IMR-90 (cell line): Measurements from ENCODE around the gene ANKRD45. TPM values are rescaled to one million over a fixed set of nuclear protein-coding genes. Genes with fewer than 3 reads are reported as not detected.

ENCODE experiments used
- ATAC-seq: fragments of 200-7000 bp; cut with Tn5 transposase; 2 replicates; pipeline ENCODE4 v1.9.1; 2020; ENCODE audit warnings: low read depth, mild to moderate bottlenecking, moderate library complexity
- BruUV-seq: library from RNA; stranded (reverse); fragments of 400-500 nt; replicated peaks from 2 replicates; lab custom pipeline; 2021; lab: Mats Ljungman, UMichigan
- CTCF ChIA-PET: fragments of 300-600 bp; formaldehyde crosslinking; extraction: SDS; loops from one replicate; lab custom pipeline; 2021; ENCODE audit warnings: antibody characterized with exemption; lab: Yijun Ruan, JAX
- POLR2A ChIA-PET: fragments of 300-600 bp; sonication (Branson Sonifier 250); formaldehyde crosslinking; loops from one replicate; lab custom pipeline; 2022; ENCODE audit warnings: antibody characterized with exemption; ENCODE audit not compliant: unreplicated experiment; lab: Charles Lee
- DNase-seq: peaks from one replicate; pipeline ENCODE4 v3.0.0; 2013
- H2AFZ ChIP-seq: replicated peaks from 2 replicates; pipeline ENCODE3; 2013; ENCODE audit warnings: low read length, mild to moderate bottlenecking; ENCODE audit not compliant: poor library complexity
- H2AK5ac ChIP-seq: 2 replicates; pipeline ENCODE4 v1.6.1; 2013; ENCODE audit warnings: low read depth, low read length, inconsistent platforms
- H2AK9ac ChIP-seq: replicated peaks from 2 replicates; pipeline ENCODE3; 2013; ENCODE audit warnings: mild to moderate bottlenecking, low read depth, low read length, moderate library complexity; ENCODE audit not compliant: poor library complexity
- H2BK120ac ChIP-seq: 2 replicates; pipeline ENCODE4 v1.6.1; 2013; ENCODE audit warnings: low read depth, low read length, inconsistent platforms
- H2BK15ac ChIP-seq: 3 replicates; pipeline ENCODE4 v1.6.1; 2013; ENCODE audit warnings: low read depth, low read length, inconsistent platforms
- H2BK20ac ChIP-seq: 2 replicates; pipeline ENCODE4 v1.6.1; 2013; ENCODE audit warnings: low read depth, mild to moderate bottlenecking, inconsistent platforms, low read length, moderate library complexity
- H2BK5ac ChIP-seq: 2 replicates; pipeline ENCODE4 v1.6.1; 2013; ENCODE audit warnings: mild to moderate bottlenecking, low read depth, low read length, inconsistent platforms; ENCODE audit not compliant: poor library complexity, severe bottlenecking
- H3K14ac ChIP-seq: replicated peaks from 2 replicates; pipeline ENCODE4 v1.6.1; 2013; ENCODE audit warnings: low read depth, low read length, inconsistent platforms
- H3K18ac ChIP-seq: 2 replicates; pipeline ENCODE4 v1.6.1; 2013; ENCODE audit warnings: low read depth, low read length, control low read depth
- H3K23ac ChIP-seq: 2 replicates; pipeline ENCODE4 v1.6.1; 2013; ENCODE audit warnings: low read depth, low read length, inconsistent platforms
- H3K27ac ChIP-seq: 2 replicates; pipeline ENCODE4 v1.5.1; 2013; ENCODE audit warnings: mild to moderate bottlenecking, control low read depth, low read length; ENCODE audit not compliant: insufficient read depth
- H3K27me3 ChIP-seq: 2 replicates; pipeline ENCODE4 v1.6.1; 2013; ENCODE audit warnings: low read length; ENCODE audit not compliant: control insufficient read depth, insufficient read depth
- H3K36me3 ChIP-seq: 2 replicates; pipeline ENCODE4 v1.6.1; 2013; ENCODE audit warnings: low read length, mixed read lengths; ENCODE audit not compliant: control insufficient read depth, insufficient read depth
- H3K4ac ChIP-seq: 2 replicates; pipeline ENCODE4 v1.6.1; 2013; ENCODE audit warnings: low read depth, low read length, inconsistent platforms
- H3K4me1 ChIP-seq: 2 replicates; pipeline ENCODE4 v1.6.1; 2013; ENCODE audit warnings: low read length, mixed read lengths; ENCODE audit not compliant: control insufficient read depth, insufficient read depth
- H3K4me2 ChIP-seq: 2 replicates; pipeline ENCODE4 v1.6.1; 2013; ENCODE audit warnings: low read depth, mild to moderate bottlenecking, control low read depth, low read length, moderate library complexity
- H3K4me3 ChIP-seq: 2 replicates; pipeline ENCODE4 v1.5.1; 2013; ENCODE audit warnings: low read depth, mild to moderate bottlenecking, control low read depth, low read length, moderate library complexity; ENCODE audit not compliant: insufficient read depth
- H3K56ac ChIP-seq: 2 replicates; pipeline ENCODE4 v1.6.1; 2013; ENCODE audit warnings: low read length, inconsistent platforms; ENCODE audit not compliant: insufficient read depth; ENCODE audit errors: extremely low read depth
- H3K79me1 ChIP-seq, 2 experiments: 2 replicates each; pipeline ENCODE4 v1.6.1; 2013; ENCODE audit warnings: low read length in 2 of 2, inconsistent platforms in 1 of 2, low read depth in 1 of 2
- H3K9ac ChIP-seq: 2 replicates; pipeline ENCODE4 v1.6.1; 2013; ENCODE audit warnings: low read depth, low read length, control low read depth
- H3K9me1 ChIP-seq: 2 replicates; pipeline ENCODE4 v1.6.1; 2013; ENCODE audit warnings: low read length, inconsistent platforms; ENCODE audit not compliant: insufficient read depth
- H3K9me3 ChIP-seq: 2 replicates; pipeline ENCODE4 v1.6.1; 2013; ENCODE audit warnings: low read length; ENCODE audit not compliant: control insufficient read depth, insufficient read depth
- H4K20me1 ChIP-seq: 2 replicates; pipeline ENCODE4 v1.6.1; 2013; ENCODE audit warnings: low read length, inconsistent platforms; ENCODE audit not compliant: insufficient read depth
- H4K5ac ChIP-seq: 2 replicates; pipeline ENCODE4 v1.6.1; 2013; ENCODE audit warnings: mild to moderate bottlenecking, low read depth, low read length, control low read depth
- H4K8ac ChIP-seq, 2 experiments: 2 replicates each; pipeline ENCODE4 v1.6.1; 2013; ENCODE audit warnings: low read depth in 2 of 2, low read length in 2 of 2, control low read depth in 1 of 2, inconsistent platforms in 1 of 2
- H4K91ac ChIP-seq: 2 replicates; pipeline ENCODE4 v1.6.1; 2013; ENCODE audit warnings: low read depth, low read length, inconsistent platforms; ENCODE audit not compliant: insufficient read depth
- BHLHE40 ChIP-seq: fragments of 150-350 bp; IDR thresholded peaks from 2 replicates; pipeline ENCODE4 v1.6.1; 2016; ENCODE audit warnings: mild to moderate bottlenecking, low read depth, low read length
- CEBPB ChIP-seq: IDR thresholded peaks from 2 replicates; pipeline ENCODE4 v1.6.1; 2012; ENCODE audit warnings: low read depth, low read length, improper control_type of control experiment
- CHD1 ChIP-seq: IDR thresholded peaks from 2 replicates; pipeline ENCODE4 v1.6.1; 2012; ENCODE audit warnings: low read depth, low read length, improper control_type of control experiment
- FOS ChIP-seq: fragments of 150-350 bp; IDR thresholded peaks from 2 replicates; pipeline ENCODE4 v1.6.1; 2016; ENCODE audit warnings: low read depth, low read length
- MAZ ChIP-seq: IDR thresholded peaks from 2 replicates; pipeline ENCODE4 v1.6.1; 2012; ENCODE audit warnings: low read depth, mild to moderate bottlenecking, low read length, improper control_type of control experiment, moderate library complexity, borderline replicate concordance
- POLR2A ChIP-seq: IDR thresholded peaks from 2 replicates; pipeline ENCODE4 v1.6.1; 2012; ENCODE audit warnings: mild to moderate bottlenecking, low read depth, low read length
- RAD21 ChIP-seq: IDR thresholded peaks from 2 replicates; pipeline ENCODE4 v1.6.1; 2012; ENCODE audit warnings: low read length, improper control_type of control experiment
- RCOR1 ChIP-seq: IDR thresholded peaks from 2 replicates; pipeline ENCODE4 v1.6.1; 2012; ENCODE audit warnings: mild to moderate bottlenecking, low read length, improper control_type of control experiment; ENCODE audit not compliant: insufficient replicate concordance
- RFX5 ChIP-seq: IDR thresholded peaks from 2 replicates; pipeline ENCODE4 v1.8.0; 2012; ENCODE audit warnings: low read depth, mild to moderate bottlenecking, low read length, moderate library complexity
- SMC3 ChIP-seq: fragments of 150-350 bp; IDR thresholded peaks from 2 replicates; pipeline ENCODE4 v1.6.1; 2016; ENCODE audit warnings: low read depth, mild to moderate bottlenecking, antibody characterized with exemption, low read length, moderate library complexity
- USF2 ChIP-seq: fragments of 150-350 bp; IDR thresholded peaks from 2 replicates; pipeline ENCODE4 v1.6.1; 2017; ENCODE audit warnings: mild to moderate bottlenecking, antibody characterized with exemption, low read length, low read depth
- WGBS, 2 experiments: methylation state at CpG; one replicate each; pipeline versions ENCODE4 v1.1.5 to v1.1.7; 2013; ENCODE audit warnings: missing lambda C conversion rate in 2 of 2; ENCODE audit not compliant: insufficient read length in 1 of 2; ENCODE audit errors: extremely low coverage in 2 of 2; 5-methylcytosine and 5-hydroxymethylcytosine counted together
- dilution Hi-C: fragments of 300-500 bp; cut with HindIII; formaldehyde crosslinking; loops from one replicate; pipeline ENCODE4 v1.14.3; 2018; ENCODE audit warnings: low sequenced_read_pairs; ENCODE audit not compliant: unreplicated experiment
- in situ Hi-C: fragments of 300-500 bp; cut with MboI; formaldehyde crosslinking; loops from 3 replicates; pipeline ENCODE4 v1.14.3; 2019; ENCODE audit warnings: low sequenced_read_pairs, inconsistent platforms, mixed read lengths
- intact Hi-C: fragments of 100-400 bp; cut with micrococcal nuclease; formaldehyde crosslinking; loops from 2 replicates; pipeline ENCODE4 v1.10.0; 2022
- polyA plus RNA-seq, 3 experiments: library from polyadenylated mRNA; depleted of rRNA; stranded (reverse); fragments of >200 nt; gene quantifications; 2 replicates each; pipeline ENCODE4 v1.2.3, GENCODE V29; 2012; ENCODE audit warnings: low replicate concordance in 1 of 3
- total RNA-seq: library from RNA; depleted of rRNA; stranded (reverse); fragments of >200 nt; gene quantifications from 2 replicates; pipeline ENCODE4 v1.2.3, GENCODE V29; 2012
- TF ChIP-seq, protein P1 (sequence below): fragments of 150-350 bp; IDR thresholded peaks from 2 replicates; pipeline ENCODE4 v1.6.1; 2016; ENCODE audit warnings: low read depth, mild to moderate bottlenecking, low read length, moderate library complexity, borderline replicate concordance
- TF ChIP-seq, protein P2 (sequence below): conservative IDR thresholded peaks from 2 replicates; pipeline ENCODE4 v1.5.1; 2012; ENCODE audit warnings: mild to moderate bottlenecking, low read depth, low read length, improper control_type of control experiment

The ANKRD45 gene
- total and polyA plus RNA-seq, 2 of the 4 experiments (the other 2 are of a cell fraction) = under 0.01 TPM; not detected in 1

DNA sequence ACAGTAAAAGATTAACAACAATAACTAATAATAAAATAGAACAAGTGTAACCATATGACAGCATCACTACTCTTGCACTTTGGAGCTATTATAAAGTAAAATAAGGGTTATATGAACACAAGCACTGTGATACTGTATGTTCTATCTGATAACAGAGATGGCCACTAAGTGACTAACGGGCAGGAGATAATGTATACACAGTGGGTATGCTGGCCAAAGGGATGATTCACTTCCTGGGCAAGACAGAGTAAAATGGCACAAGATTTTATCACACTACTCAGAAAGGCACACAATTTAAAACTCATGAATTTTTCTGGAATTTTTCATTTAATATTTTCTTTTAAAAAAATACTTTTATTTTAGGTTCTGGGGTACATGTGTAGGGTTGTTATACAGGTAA, 79.1 kb downstream of the ANKRD45 start:
- ATAC-seq = no peak
- no peak overlapping the region for H3K23ac ChIP-seq
- H4K91ac ChIP-seq = no peak overlapping the region
- TF ChIP-seq MAZ (no peak), CHD1 (no peak), POLR2A (no peak), RCOR1 (no peak), RFX5 (no peak), SMC3 (no peak), USF2 (no peak), CEBPB (no peak), RAD21 (no peak), BHLHE40 (no peak), FOS (no peak)
- TF ChIP-seq, protein P1, sequence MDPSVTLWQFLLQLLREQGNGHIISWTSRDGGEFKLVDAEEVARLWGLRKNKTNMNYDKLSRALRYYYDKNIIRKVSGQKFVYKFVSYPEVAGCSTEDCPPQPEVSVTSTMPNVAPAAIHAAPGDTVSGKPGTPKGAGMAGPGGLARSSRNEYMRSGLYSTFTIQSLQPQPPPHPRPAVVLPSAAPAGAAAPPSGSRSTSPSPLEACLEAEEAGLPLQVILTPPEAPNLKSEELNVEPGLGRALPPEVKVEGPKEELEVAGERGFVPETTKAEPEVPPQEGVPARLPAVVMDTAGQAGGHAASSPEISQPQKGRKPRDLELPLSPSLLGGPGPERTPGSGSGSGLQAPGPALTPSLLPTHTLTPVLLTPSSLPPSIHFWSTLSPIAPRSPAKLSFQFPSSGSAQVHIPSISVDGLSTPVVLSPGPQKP = no peak
- TF ChIP-seq, protein P2, sequence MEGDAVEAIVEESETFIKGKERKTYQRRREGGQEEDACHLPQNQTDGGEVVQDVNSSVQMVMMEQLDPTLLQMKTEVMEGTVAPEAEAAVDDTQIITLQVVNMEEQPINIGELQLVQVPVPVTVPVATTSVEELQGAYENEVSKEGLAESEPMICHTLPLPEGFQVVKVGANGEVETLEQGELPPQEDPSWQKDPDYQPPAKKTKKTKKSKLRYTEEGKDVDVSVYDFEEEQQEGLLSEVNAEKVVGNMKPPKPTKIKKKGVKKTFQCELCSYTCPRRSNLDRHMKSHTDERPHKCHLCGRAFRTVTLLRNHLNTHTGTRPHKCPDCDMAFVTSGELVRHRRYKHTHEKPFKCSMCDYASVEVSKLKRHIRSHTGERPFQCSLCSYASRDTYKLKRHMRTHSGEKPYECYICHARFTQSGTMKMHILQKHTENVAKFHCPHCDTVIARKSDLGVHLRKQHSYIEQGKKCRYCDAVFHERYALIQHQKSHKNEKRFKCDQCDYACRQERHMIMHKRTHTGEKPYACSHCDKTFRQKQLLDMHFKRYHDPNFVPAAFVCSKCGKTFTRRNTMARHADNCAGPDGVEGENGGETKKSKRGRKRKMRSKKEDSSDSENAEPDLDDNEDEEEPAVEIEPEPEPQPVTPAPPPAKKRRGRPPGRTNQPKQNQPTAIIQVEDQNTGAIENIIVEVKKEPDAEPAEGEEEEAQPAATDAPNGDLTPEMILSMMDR = no peak
- H2BK120ac ChIP-seq = no peak overlapping the region
- H2BK20ac ChIP-seq = no peak overlapping the region
- in situ Hi-C loops (no loop called here), dilution Hi-C loops (no loop called here), intact Hi-C loops (no loop called here)
- H3K79me1 ChIP-seq = no peaks in the 10 kb centered on the region
- H3K9me3 ChIP-seq = no peaks in the 10 kb centered on the region
- H3K9me1 ChIP-seq = no peaks in the 10 kb centered on the region
- no peak overlapping the region for H3K4ac ChIP-seq
- H3K9ac ChIP-seq = no peak overlapping the region
- H4K8ac ChIP-seq = no peak overlapping the region
- H3K14ac ChIP-seq = no peak overlapping the region
- no peaks in the 10 kb centered on the region for H3K36me3 ChIP-seq
- no peak overlapping the region for H2AK5ac ChIP-seq
- no peak overlapping the region for H2BK5ac ChIP-seq
- no peak overlapping the region for H2AFZ ChIP-seq
- H2AK9ac ChIP-seq = no peak overlapping the region
- H3K18ac ChIP-seq = no peak overlapping the region
- no peaks in the 10 kb centered on the region for H3K27me3 ChIP-seq
- BruUV-seq = no TSS peak
- H3K4me3 ChIP-seq = no peak overlapping the region
- ChIA-PET CTCF (no interaction called here), POLR2A (no interaction called here)
- H3K4me2 ChIP-seq = no peak overlapping the region
- H4K20me1 ChIP-seq = no peaks in the 10 kb centered on the region
- no peak overlapping the region for H4K5ac ChIP-seq
- H2BK15ac ChIP-seq = no peak overlapping the region
- H3K27ac ChIP-seq = no peak overlapping the region
- WGBS, 2 experiments = no CpG with 5 or more reads among the region's 1 CpG
- H3K4me1 ChIP-seq = no peaks in the 10 kb centered on the region
- DNase-seq = no peak
- no peak overlapping the region for H3K56ac ChIP-seq
